HG03378 (cell line): ENCODE measurements around the gene PARM1.
A peak's percentile ranks its signal among the peaks of the same experiment; 100 is the strongest.

Experiments used
- ATAC-seq: cut with Tn5 transposase; IDR thresholded peaks from one replicate; pipeline ENCODE4 v1.9.1; 2021; ENCODE audit warnings: mild to moderate bottlenecking, moderate library complexity; ENCODE audit not compliant: unreplicated experiment

The PARM1 gene, protein sequence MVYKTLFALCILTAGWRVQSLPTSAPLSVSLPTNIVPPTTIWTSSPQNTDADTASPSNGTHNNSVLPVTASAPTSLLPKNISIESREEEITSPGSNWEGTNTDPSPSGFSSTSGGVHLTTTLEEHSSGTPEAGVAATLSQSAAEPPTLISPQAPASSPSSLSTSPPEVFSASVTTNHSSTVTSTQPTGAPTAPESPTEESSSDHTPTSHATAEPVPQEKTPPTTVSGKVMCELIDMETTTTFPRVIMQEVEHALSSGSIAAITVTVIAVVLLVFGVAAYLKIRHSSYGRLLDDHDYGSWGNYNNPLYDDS

DNA sequence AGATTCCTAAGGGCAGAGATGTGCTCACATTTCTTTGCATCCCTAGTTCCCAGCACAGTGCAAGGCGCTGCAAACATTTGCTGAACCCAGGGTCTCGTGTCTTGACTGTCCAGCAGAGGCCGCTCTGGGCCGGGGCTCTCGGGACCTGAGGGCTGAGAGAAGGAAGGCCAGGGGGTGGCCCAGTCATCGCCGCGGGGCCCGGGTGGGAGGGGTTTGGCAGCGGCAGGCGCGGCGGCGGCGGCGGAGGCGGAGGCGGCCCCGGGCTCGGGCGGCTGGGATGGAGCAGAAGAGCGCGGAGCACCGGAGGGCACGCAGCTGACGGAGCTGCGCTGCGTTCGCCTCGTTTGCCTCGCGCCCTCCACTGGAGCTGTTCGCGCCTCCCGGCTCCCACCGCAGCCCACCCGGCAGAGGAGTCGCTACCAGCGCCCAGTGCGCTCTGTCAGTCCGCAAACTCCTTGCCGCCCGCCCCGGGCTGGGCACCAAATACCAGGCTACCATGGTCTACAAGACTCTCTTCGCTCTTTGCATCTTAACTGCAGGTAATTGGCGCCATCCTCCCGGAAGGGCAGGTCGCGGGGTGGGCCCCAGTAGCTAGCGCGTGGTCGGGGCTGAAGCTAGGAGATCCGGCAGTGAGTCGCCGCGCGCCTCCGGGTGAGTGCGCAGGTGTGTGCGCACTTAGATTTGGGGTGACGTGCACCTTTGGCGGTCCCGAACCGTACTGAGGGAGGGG, at the start of gene PARM1:
PARM1 (plus strand) TSS at position 285 of the 730 bp plus-strand sequence; CDS start at position 497, 212 bp downstream.
- peak; percentile 66 for ATAC-seq

- ATAC-seq, result no peak
Measured at GRCh38 chr4:74884266-74884665, 48.6 kb upstream of the PARM1 start.

DNA sequence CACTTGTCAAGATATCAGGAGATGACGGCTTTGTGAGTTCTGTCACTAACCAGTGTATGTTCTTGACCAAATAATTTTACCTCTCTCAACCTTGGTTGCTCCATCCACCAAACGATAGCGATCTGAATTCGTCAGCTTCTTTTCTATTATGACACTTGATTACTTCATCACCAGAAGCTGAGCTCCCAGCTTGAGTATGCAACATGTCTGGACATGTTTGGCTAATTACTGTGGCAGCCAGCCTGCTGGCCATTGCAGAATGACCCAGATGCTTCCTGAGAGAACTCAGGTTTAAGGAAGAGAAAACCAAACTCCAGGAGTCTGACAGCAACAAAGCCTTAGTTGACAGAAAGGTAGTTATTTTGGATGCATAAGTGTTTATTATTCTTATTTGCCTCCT, 46.4 kb upstream of the PARM1 start:
- ATAC-seq, result no peak

DNA sequence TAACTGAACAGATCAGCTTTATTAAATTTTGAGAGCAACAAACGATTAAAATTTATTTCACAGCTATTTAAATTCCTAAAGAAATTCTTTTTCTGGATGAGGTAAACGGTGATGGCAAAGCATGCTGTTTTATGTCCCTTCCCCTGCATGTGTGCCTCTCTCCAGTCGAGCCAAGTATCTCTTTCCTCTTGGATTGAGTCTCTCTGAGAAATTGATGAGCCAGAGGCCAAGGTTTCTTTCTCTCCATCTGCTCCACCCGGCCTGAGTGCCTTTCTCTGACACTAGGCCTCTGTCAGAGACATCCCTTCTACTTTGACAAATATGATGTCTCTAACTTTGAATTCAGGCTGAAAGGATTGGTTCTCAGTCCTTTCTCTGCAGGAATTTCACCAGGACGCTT, 42.6 kb upstream of the PARM1 start:
- no peak for ATAC-seq

DNA sequence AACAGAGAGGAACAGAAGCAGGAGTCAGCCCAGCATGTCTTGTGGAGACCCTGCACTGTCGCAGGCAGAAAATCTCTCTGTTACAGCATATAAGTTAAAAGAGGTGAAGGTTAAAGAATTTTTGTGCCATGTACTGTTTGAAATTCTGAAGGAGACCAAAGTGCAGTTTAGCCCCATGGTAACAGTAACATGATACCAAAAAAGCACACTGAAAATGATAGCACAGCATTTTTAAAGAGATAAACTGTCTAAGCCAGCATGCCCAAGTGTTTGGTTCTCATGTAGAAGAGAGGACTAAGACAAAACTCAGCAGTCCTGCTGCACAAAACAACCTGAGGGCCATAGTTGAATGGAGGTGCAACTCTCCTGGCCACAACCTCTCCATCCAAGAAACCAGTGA, 41.9 kb upstream of the PARM1 start:
- ATAC-seq, result no peak

- no peak for ATAC-seq
Measured at GRCh38 chr4:74893171-74893570, 39.7 kb upstream of the PARM1 start.

GRCh38 chr4:74896595-74896994, 36.3 kb upstream of the PARM1 start:
- no peak for ATAC-seq

DNA sequence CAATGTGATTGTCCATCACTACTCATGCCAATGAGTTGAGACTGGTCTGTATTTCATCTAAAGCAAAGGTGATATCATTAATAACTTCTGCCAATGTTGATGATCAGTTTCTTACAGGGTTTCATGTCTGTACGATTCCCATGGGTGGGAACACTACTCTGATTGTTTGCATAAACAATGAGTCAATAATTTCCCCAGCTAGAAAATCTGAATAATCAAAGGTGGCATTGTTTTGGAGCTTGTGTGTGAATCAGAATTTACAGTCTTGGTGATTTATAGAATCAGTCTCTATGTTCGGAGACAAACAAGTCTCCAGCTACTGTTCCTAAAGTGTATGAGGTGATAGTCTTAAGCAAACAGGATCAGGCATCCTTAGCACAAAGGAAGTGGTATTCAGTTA, 35.5 kb upstream of the PARM1 start:
- no peak for ATAC-seq

DNA sequence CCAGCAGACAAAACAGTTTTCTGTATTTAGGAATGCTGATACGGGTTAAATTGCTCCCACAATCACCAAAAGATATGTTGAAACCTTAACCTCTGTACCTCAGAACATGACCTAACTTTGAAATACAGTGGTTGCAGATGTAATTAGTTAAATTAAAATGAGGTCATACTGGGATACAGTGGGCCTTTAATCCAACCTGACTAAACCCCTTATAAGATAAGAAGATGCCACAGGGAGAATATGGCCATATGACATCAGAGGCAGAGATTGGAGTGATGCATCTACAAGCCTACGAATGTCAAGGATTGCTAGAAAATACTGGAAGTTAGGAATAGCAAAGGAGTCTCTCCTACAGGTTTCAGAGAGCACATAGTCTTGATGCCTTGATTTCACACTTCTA, 32.1 kb upstream of the PARM1 start:
- ATAC-seq, result no peak

DNA sequence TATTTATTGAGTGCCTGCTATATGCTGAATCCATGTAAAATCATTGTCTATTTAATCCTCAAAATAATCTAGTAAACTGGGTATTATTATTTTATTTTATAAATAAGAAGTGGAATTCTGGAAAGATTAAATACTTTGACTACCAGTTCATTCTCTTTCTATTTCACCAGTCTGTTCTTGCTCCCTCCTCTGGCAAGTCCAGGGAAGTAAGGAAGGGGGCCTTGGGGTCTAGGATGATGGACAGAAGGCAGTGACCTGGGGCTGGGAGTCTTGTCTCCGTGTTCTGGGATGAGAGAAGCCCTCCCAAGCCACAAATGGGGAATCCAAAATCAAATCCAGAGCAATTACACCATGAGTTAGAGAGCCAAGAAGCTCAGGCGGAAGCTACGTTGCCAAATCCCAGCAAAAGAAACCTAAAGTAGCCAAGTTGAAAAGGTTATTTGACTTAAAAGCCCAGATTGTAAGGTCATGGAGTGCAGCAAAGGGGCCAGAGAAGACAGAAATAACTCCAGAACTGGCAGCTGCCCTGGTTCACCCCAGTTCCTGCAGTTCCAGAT, 28.3 kb upstream of the PARM1 start:
- no peak for ATAC-seq

- ATAC-seq, result no peak
Measured at GRCh38 chr4:74906771-74907170, 26.1 kb upstream of the PARM1 start.

GRCh38 chr4:74919783-74920182, 13.1 kb upstream of the PARM1 start:
- ATAC-seq, result peak; percentile 75

GRCh38 chr4:74920704-74921103, 12.2 kb upstream of the PARM1 start:
- ATAC-seq, result no peak

DNA sequence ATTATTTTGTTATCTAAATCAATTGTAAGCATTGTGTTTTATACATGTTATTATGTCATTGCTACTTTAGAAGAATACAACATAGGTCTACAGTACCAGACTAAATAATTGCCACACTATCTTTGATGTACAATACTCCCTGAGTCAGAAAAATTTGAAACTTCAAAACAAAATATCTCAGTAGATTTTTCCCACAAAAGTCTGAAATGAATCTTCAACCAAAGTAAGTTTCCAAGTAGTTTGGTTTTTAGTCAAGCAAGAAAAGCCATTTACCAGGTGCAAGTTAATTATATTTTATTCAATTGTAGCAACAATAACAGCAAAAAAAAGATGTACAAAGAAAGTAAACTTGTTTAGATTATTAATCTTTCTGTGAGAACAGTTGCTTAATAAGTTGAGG, 11.4 kb upstream of the PARM1 start:
- no peak for ATAC-seq

GRCh38 chr4:74926007-74926406, 6.9 kb upstream of the PARM1 start:
- ATAC-seq, result no peak

DNA sequence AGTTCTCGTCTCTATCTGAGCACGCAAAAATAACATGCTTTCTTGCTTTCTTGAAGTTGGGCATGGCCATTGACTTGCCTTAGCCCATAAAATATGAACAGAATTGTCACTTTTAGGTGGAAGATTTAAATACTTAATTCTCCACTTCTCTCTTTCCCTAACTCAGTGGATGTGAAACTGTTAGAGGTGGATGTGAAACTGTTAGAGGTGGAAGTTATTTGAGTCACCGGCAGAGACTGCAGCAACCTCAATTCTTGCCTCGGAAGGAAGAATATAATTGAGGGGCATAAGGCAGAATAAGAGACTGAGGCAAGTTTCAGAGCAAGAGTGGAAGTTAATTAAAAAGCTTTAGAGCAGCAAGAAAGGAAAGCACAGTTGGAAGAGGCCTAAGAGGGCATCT, 2.8 kb upstream of the PARM1 start:
- peak; percentile 78 for ATAC-seq

DNA sequence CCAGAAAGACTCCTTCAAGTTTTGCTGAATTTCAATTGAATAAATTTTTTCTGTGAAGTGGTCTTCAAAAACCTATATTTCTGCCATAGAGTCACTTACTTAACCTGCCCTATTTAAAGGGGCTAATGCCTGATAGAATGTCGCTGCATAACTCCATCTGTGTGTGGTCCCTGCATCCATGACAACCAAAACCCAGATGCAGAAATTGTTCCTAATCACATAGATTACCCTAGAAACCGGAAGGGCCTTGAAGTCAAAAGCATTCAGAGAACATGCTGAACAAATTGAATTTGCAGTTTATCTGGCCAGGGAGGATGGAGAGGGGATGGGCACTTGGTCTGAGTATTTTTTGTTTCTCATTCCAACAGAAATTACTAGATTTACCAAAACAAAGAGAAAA, 1.5 kb upstream of the PARM1 start:
- no peak for ATAC-seq

GRCh38 chr4:74932010-74932409, 906 bp upstream of the PARM1 start:
- ATAC-seq, result no peak

DNA sequence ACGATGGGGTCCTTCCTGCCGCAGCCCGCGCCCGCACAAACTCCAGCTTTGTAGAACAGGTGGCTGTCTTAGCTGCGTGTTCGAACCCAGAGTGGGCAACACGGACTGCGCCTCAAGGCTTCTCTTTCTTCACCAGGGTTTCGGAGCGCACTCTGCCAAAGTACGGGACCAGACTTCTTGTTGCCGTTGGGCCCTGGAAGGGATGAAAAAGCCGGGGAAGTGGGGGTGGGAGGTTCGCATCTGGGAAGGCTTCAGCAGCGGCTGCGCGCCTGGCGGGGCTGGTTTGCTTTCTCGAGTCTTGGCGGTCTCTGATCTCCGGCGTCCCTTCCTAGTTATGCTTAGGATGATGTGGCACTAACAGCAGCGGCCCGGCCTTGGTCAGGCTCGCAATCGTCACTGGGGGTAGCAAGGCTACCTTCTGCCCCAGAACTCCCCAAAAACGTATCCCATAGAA, 673 bp downstream of the PARM1 start:
- ATAC-seq, result no peak

DNA sequence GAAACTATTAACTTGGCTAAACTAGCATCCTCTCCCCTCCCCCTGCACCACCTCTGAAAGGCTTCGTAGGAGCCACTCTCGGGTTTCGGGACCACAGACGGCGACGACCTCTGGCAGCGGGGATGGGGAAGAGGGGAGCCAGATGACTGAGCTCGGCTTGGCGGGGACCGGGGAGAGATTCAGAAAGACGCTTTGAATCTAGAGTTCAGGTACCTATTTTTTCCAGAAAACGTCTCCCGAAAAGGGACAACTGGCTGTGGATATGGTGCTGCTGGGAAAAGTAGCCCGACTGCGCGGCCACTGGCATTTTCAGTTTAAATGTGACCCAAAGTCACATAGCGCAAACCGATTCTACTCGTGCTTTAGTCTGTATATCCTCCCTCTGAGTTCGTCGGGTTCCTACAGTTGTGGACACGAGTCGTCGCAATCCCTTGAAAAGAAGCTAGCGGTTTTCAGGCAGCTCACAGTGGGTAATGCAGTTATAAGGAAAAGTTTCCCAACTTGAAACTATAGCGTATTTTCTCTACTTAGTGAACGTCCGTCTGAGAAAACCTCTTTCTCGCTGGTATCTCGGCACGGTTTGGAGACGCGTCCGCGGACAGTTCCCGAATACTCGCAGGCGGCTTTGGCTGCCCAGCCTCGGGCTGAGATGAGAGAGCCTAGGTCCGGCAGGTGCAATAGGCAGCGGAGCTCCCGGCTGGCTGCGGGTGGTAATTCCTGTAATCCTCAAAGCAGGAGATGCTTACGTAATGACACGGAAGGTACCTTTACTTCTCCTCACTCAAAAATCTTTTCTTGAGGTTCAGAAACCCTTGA, 1.3 kb downstream of the PARM1 start:
- ATAC-seq, result no peak

DNA sequence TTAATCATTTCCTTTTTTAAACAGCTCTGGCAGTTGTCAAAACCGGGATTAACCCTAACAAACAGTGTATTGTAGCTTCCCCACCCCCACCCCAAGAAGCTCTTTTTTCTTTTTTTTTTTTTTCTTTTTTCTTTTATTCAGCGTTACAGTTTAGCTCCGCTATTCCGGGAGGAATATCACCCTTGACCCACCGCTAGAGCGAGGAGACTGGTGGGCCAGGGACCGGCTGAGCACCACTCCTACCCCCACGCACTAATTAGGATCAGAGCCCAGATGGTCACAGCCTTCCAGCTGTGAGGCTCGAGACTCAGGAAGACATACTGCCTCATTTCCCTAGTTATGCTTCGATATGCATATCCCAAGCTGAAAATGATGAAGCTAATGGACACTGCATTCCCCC, 2.0 kb downstream of the PARM1 start:
- ATAC-seq, result no peak
